Measurements from ENCODE around the gene ATP5F1E.
A peak's percentile ranks its signal among the peaks of the same experiment; 100 is the strongest.

Gene ATP5F1E

GRCh38 chr20:59005523-59006166 is 26.5 kb downstream of the ATP5F1E start:
- DNase-seq, result no peak

DNA sequence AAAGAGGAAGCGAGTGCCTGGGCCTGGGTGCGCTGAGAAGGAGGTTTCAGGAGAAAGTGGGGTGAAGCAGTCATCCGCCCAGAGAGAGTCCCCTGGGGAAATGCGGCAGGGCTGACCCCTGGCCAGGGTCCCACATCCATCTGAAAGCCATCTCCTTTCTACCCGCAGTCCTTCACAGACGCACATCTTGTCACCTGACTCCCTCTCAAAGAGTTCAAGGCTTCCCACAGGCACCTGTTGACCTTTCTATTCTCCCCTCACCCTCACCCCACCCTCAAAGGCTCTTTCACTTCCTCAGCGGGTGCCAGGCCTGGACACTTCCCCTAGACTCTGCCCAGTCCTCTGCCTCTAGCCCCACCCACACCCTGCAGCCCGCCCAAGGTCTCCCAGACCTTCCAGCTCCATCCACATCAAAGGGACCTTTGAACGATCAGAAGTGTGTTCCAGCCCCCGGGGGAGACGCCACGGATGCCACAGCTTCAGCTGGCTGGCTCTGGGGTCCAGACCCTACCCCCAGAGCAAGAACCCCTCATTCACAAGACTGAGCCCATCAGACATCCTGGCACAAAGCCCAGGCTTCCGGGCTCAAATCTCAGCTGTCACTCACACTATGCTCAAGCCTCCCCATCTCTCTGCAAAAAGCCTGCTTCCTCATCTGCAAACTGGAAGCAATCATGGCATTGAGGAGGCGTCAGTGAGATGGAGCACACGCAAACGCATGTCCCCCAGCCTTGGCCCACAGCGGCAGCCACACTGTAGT is 27.2 kb downstream of the ATP5F1E start:
- DNase-seq, result peak; percentile 84 to 92 (median 92)

DNA sequence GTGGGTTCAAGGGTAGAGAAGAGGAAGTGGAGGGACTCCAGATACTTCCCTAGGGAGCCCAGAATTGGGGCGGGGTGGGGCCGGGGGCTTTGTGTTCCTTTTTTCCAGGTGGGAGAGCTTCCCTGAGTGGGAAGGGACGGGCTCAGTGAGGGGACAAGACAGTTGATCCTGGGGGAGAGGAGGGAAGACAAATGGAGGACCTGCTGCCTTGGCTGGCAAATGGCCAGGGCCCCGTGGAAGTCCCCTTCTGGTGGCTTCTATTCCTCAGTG is 27.7 kb downstream of the ATP5F1E start:
- peak; percentile 87 to 95 (median 95) for DNase-seq

- DNase-seq, result no peak
These were observed 28.2 kb downstream of the ATP5F1E start for GRCh38 chr20:59003836-59004492.

DNA sequence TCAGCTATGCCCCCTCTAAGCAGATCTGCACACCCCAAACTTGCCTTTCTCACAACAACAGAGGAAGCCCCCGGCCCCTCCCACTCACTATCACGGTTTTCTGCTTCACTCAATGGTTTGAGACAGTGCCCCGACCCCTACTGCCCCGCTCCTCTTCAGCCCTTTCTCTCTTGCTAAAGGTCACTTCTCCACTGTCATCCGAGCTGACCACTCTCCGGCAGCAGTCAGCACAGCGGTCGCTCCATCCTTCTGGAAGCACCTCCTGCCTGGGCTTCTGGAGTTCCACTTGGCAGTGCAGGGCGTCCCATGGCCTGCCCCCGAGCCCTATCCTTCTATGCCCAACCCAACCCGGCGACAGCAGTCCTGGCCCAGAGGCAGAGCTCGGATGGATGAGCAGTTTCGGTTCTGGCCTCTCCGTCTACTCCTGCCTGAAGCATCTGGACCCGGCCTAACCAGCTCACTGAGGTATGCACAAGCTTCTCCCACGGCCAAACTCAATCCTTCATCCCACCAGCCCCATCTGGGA is 29.2 kb downstream of the ATP5F1E start:
- no peak for DNase-seq

- DNase-seq, result no peak
These were observed 29.7 kb downstream of the ATP5F1E start for GRCh38 chr20:59002388-59002787.

GRCh38 chr20:59001449-59002171 is 30.5 kb downstream of the ATP5F1E start:
- peak in 2 of 4 experiments; percentile 31 to 39 for DNase-seq

- no peak for DNase-seq
These were observed 31.1 kb downstream of the ATP5F1E start for GRCh38 chr20:59001068-59001448.

GRCh38 chr20:59000326-59000725 is 31.8 kb downstream of the ATP5F1E start:
- DNase-seq, result no peak

DNA sequence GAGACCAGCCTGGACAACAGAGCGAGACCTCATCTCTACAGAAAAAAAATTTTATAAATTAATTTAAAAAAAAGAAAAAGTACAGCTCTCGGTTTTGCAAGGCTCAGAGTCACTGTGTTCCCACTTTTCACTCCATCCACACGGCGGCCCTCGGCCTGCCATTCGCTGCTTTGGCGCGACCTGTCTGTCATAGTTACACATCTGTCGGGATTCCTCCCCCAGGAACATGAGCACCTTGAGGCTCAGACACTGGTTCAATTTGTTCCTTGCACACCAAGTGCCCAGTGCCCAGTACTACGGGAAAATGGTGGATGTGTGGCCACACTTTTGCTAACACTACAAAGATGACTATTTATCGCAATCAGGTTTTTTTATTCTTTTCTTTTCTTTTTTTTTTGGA is 33.5 kb downstream of the ATP5F1E start:
- no peak for DNase-seq

GRCh38 chr20:58997141-58997770 is 34.9 kb downstream of the ATP5F1E start:
- no peak for DNase-seq

DNA sequence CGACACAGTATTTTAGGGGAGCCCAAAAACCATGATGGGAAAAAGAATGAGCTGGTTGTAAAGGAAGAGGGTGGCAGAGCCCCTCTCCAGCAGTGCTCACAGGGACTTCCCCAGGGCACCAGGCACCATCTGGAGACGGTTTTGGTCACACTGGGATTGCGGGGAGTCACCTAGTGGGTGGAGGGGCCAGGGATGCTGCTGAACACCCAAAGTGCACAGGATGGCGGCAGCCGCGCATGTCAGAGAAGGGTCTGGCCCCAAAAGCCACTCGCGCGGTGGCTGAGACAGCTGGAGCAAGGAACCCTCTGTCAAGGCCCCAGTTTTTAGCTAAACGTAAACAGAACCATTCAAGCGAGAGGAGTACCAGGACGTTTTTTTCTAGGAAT is 35.9 kb downstream of the ATP5F1E start:
- no peak for DNase-seq

- DNase-seq, result no peak
These were observed 36.5 kb downstream of the ATP5F1E start for GRCh38 chr20:58995461-58996225.

DNA sequence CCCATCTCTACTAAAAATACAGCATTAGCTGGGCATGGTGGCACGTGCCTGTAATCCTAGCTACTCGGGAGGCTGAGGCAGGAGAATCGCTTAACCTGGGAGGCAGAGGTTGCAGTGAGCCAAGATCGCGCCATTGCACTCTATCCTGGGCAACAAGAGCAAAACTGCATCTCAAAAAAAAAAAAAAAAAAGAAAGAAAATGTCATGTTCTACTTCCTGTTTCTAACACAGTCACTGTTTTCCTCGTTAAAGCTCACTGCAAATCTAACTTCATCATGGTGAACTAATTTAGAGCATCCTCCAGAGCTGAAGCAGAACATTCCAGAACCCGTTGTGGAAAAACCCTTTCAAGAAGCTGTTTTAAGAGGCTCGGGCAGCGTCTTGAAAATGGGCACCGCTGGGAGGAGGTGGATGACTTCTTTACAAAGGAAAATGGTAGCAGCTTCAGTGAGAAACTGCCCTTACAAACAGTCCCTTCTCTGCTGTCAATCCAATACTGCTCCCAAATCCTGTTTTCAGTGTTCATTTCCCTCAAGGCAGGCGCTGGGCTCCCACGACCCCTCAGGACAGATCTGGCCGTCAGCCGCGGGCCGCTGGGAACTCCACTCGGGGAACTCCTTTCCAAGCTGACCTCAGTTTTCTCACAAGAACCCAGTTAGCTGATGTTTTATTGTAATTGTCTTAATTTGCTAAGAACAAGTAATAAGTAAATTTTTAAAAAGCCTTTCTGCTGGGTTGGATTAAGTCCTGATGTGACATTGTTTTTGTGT is 37.6 kb downstream of the ATP5F1E start:
- DNase-seq, result peak in 1 of 4 experiments; percentile 4

GRCh38 chr20:58993332-58994248 is 38.5 kb downstream of the ATP5F1E start:
- DNase-seq, result no peak

- DNase-seq, result no peak
These were observed 39.2 kb downstream of the ATP5F1E start for GRCh38 chr20:58992911-58993310.

DNA sequence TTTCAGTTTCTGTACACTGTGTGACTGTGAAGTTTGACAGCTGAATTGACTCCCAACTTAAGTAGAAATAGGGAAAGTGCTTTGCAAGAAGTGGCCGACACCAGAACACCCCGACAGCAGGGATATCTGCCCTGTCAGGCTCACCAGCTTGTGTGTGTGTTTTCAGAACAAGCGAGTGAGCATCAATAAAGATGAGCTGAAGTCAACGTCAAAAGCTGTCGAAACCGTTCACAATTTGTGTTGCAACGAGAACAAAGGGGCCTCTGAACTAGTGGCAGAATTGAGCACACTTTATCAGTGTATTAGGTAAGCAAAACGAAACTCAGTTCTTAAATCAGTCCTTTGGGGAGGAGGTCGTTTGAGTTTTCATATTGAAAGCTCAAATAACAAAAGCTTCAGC is 40.4 kb downstream of the ATP5F1E start:
- no peak for DNase-seq

DNA sequence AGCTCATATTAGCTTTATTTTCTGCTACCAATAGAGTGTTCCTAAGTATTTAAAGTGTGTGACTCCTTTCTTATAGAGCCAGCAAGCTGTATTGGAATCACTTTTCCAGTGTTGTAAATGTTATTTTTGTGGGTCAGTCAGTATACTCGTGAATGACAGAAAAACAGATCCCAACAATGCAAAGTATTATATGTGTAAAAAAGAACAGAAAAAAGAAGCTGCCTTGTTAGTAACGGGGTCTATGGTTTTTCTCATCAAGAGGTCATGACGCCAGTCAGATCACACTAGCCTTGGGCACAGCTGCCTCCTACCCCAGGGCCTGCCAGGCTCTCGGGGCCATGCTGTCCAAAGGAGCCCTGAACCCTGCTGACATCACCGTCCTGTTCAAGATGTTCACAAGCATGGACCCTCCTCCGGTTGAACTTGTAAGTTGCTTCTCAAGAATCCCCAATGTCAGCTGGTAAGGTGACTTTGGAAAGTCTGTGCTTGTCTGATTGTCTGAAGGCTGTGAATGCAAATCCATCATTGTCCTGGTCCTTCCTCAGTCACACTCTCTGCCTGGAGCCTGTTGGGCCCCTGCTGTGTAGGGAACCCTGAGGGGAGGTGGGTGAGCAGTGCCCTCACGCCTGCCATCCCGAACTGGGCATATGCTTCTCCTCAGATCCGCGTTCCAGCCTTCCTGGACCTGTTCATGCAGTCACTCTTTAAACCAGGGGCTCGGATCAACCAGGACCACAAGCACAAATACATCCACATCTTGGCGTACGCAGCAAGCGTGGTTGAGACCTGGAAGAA is 41.3 kb downstream of the ATP5F1E start:
- DNase-seq, result no peak

DNA sequence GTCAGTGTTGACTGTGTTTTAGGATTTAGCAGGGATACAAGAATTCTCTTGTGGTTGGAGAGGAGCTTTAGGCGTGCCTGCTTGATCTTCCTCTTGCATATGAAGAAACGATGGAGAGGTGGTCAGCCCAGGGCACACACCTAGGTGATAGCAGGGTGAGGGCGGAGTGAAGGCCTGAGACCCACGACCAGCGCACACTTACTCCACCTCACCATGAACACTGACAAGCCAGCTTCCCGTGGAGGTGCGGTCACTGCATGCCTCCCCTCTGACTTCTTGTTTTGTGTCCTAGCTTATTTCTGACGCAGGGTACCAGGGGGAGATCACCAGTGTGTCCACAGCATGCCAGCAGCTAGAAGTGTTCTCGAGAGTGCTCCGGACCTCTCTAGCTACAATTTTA is 42.9 kb downstream of the ATP5F1E start:
- DNase-seq, result no peak

Data from suppressor macrophage (primary cell).